Measurements from ENCODE around the gene PCDHGA6. TPM values are rescaled to one million over a fixed set of nuclear protein-coding genes. Genes with fewer than 3 reads are reported as not detected.

Gene PCDHGA6
- total RNA-seq, 1 donor from 2014 or later, result 2.2 TPM

DNA sequence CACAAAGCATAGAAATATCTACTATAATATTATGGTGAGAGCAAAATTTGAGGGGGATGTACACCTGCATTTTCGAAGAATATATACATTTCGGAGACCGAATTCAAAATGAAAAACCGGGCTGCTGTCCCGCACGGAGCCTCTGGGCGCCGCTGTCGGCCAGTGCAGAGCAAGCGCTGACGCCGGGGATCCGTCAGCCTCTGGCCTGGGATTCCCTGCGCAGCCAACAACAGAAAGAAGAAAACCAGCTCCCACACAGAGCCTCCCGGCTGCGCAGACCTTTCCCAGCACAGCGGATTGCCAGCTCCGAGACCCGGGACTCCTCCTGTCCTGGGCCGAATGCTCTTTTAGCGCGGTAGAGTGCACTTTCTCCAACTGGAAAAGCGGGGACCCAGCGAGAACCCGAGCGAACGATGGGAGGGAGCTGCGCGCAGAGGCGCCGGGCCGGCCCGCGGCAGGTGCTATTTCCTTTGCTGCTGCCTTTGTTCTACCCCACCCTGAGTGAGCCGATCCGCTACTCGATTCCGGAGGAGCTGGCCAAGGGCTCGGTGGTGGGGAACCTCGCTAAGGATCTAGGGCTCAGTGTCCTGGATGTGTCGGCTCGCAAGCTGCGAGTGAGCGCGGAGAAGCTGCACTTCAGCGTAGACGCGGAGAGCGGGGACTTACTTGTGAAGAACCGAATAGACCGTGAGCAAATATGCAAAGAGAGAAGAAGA lies 34.3 kb downstream of the PCDHGA6 start, which contains the start of gene PCDHGB6:
TSS of gene PCDHGB6 (plus strand) at position 232 of the 716 bp plus-strand sequence. CDS start at position 414, 182 bp downstream.

DNA sequence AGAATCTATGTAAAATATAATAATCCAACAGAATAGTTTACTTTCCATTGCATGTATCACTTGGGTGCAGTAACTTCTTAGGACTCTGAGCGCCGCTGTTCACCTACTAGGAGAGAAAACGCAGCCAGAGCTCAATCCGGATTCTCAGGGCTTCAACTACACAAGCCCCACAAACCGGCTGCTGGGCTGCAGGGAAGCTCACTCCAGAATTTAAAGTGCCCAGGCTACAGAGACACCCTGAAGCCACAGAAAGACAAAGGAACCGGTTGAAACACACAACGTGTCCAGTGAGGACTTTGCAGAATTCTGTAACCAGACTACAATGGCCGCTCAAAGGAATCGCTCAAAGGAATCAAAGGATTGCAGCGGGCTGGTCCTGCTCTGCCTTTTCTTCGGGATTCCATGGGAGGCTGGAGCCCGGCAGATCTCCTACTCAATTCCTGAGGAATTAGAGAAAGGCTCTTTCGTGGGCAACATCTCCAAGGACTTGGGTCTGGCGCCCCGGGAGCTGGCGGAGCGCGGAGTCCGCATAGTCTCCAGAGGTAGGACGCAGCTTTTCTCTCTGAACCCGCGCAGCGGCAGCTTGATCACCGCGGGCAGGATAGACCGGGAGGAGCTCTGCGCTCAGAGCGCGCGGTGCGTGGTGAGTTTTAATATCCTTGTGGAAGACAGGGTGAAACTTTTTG lies 39.3 kb downstream of the PCDHGA6 start, which contains the start of gene PCDHGA10:
TSS of gene PCDHGA10 (plus strand) at position 134 of the 686 bp plus-strand sequence. CDS start at position 323, 189 bp downstream.

DNA sequence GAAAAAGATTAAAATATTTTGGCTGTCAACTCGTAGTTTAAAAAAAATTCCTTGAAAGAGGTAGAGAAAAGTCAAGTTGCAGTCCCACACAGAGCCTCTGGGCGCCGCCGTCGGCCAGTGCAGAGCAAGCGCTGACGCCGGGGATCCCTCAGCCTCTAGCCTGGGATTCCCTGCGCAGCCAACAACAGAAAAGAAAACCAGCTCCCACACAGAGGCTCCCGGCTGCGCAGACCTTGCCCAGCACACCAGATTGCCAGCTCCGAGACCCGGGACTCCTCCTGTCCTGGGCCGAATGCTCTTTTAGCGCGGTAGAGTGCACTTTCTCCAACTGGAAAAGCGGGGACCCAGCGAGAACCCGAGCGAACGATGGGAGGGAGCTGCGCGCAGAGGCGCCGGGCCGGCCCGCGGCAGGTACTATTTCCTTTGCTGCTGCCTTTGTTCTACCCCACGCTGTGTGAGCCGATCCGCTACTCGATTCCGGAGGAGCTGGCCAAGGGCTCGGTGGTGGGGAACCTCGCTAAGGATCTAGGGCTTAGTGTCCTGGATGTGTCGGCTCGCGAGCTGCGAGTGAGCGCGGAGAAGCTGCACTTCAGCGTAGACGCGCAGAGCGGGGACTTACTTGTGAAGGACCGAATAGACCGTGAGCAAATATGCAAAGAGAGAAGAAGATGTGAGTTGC lies 43.9 kb downstream of the PCDHGA6 start, which contains the start of gene PCDHGB7:
TSS of gene PCDHGB7 (plus strand) at position 184 of the 679 bp plus-strand sequence. CDS start at position 367, 183 bp downstream.

DNA sequence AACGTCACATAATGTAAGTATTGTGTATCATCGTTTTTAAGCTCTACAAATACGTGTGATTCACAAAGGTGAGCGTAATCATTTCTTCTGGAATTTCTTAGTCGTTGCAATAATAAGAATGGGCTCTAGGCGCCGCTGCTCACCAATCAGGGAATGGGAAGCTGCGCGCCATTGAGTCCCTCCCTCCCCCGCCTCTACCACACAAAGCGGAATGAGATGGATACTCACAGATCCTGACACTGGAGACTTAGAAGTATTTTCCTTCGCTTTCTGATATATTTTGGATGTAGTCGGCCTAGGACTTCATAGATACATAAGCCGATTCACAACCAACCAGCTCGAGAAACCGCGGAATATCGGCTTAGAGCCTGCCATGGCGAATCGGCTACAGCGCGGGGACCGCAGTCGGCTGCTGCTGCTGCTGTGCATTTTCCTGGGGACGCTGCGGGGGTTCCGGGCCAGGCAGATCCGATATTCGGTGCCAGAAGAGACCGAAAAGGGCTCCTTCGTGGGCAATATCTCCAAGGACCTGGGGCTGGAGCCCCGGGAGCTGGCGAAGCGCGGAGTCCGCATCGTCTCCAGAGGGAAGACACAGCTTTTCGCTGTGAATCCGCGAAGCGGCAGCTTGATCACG lies 47.3 kb downstream of the PCDHGA6 start, which contains the start of gene PCDHGA11:
TSS of gene PCDHGA11 (plus strand) at position 197 of the 634 bp plus-strand sequence. CDS start at position 374, 177 bp downstream.

Other genes starting within 250 kb of the PCDHGA6 start
- gene PCDHB5, start 238.7 kb upstream of the PCDHGA6 start, total RNA-seq, result 0.56 and 1.4 TPM in 2 replicates
- 0.09 TPM in 2 replicates for gene PCDHB6, start 223.8 kb upstream of the PCDHGA6 start, total RNA-seq
- gene PCDHB7, start 201.2 kb upstream of the PCDHGA6 start, total RNA-seq, result 0.45 and 0.56 TPM in 2 replicates
- 0.18 and 0.94 TPM in 2 replicates for gene PCDHB8, start 196.1 kb upstream of the PCDHGA6 start, total RNA-seq
- 0.09 and 0.19 TPM in 2 replicates for gene PCDHB16, start 191.5 kb upstream of the PCDHGA6 start, total RNA-seq
- 0.27 and 0.28 TPM in 2 replicates for gene PCDHB9, start 186.7 kb upstream of the PCDHGA6 start, total RNA-seq
- gene PCDHB10, start 181.5 kb upstream of the PCDHGA6 start, total RNA-seq, result 0.72 and 1.0 TPM in 2 replicates
- 0.38 and 0.99 TPM in 2 replicates for gene PCDHB11, start 174.3 kb upstream of the PCDHGA6 start, total RNA-seq
- gene PCDHB12, start 165.2 kb upstream of the PCDHGA6 start, total RNA-seq, result 0.47 and 0.54 TPM in 2 replicates
- gene PCDHB13, start 160.0 kb upstream of the PCDHGA6 start, total RNA-seq, result 0.99 and 1.6 TPM in 2 replicates
- gene PCDHB14, start 150.5 kb upstream of the PCDHGA6 start, total RNA-seq, result 1.3 and 1.6 TPM in 2 replicates
- gene PCDHB15, start 128.5 kb upstream of the PCDHGA6 start, total RNA-seq, result 0.90 and 1.7 TPM in 2 replicates
- 0.09 and 0.19 TPM in 2 replicates for gene SLC25A2, start 69.8 kb upstream of the PCDHGA6 start, total RNA-seq
- gene TAF7, start 53.1 kb upstream of the PCDHGA6 start, total RNA-seq, result 71.7 and 90.4 TPM in 2 replicates
- 0.36 and 1.0 TPM in 2 replicates for gene PCDHGA1, start 43.4 kb upstream of the PCDHGA6 start, total RNA-seq
- 0.90 and 3.0 TPM in 2 replicates for gene PCDHGA2, start 35.1 kb upstream of the PCDHGA6 start, total RNA-seq
- 0.54 and 1.9 TPM in 2 replicates for gene PCDHGA3, start 30.1 kb upstream of the PCDHGA6 start, total RNA-seq
- gene PCDHGB1, start 23.8 kb upstream of the PCDHGA6 start, total RNA-seq, result 0.99 and 2.0 TPM in 2 replicates
- gene PCDHGA4, start 18.9 kb upstream of the PCDHGA6 start, total RNA-seq, result 2.6 and 5.0 TPM in 2 replicates
- gene PCDHGB2, start 13.9 kb upstream of the PCDHGA6 start, total RNA-seq, result 2.0 and 2.2 TPM in 2 replicates
- 0.90 and 1.2 TPM in 2 replicates for gene PCDHGA5, start 9.7 kb upstream of the PCDHGA6 start, total RNA-seq
- gene PCDHGB3, start 3.6 kb upstream of the PCDHGA6 start, total RNA-seq, result 3.1 and 4.0 TPM in 2 replicates
- 1.4 and 2.2 TPM in 2 replicates for gene PCDHGA7, start 8.9 kb downstream of the PCDHGA6 start, total RNA-seq
- gene PCDHGB4, start 13.8 kb downstream of the PCDHGA6 start, total RNA-seq, result 14.9 and 16.3 TPM in 2 replicates
- gene PCDHGA8, start 18.7 kb downstream of the PCDHGA6 start, total RNA-seq, result 1.3 and 2.4 TPM in 2 replicates
- 12.7 and 14.3 TPM in 2 replicates for gene PCDHGB5, start 24.1 kb downstream of the PCDHGA6 start, total RNA-seq
- gene PCDHGA9, start 28.9 kb downstream of the PCDHGA6 start, total RNA-seq, result 1.6 and 3.1 TPM in 2 replicates
- gene PCDHGB6, start 34.1 kb downstream of the PCDHGA6 start, total RNA-seq, result 1.7 and 2.7 TPM in 2 replicates
- 3.3 and 3.9 TPM in 2 replicates for gene PCDHGA10, start 39.1 kb downstream of the PCDHGA6 start, total RNA-seq
- 5.8 and 6.8 TPM in 2 replicates for gene PCDHGB7, start 43.8 kb downstream of the PCDHGA6 start, total RNA-seq
- gene PCDHGA11, start 47.2 kb downstream of the PCDHGA6 start, total RNA-seq, result 7.2 and 10.1 TPM in 2 replicates
- gene PCDHGA12, start 56.6 kb downstream of the PCDHGA6 start, total RNA-seq, result 4.8 and 6.7 TPM in 2 replicates
- gene PCDHGC3, start 102.1 kb downstream of the PCDHGA6 start, total RNA-seq, result 9.2 and 10.3 TPM in 2 replicates
- gene PCDHGC4, start 111.1 kb downstream of the PCDHGA6 start, total RNA-seq, result 0.90 and 1.4 TPM in 2 replicates
- gene PCDHGC5, start 115.2 kb downstream of the PCDHGA6 start, total RNA-seq, result 0.45 and 0.94 TPM in 2 replicates
- 38.1 and 41.3 TPM in 2 replicates for gene DIAPH1, start 245.1 kb downstream of the PCDHGA6 start, total RNA-seq